Hematopoietic multipotent progenitor cell treated with erythropoietin and hydrocortisone succinate and interleukin-3 and kit ligand, for 15 days (in vitro differentiated cells): ENCODE measurements around the gene KRT72.

Experiments
- DNase-seq: peaks from one replicate; pipeline ENCODE4 v3.0.0-alpha.2; 2015; ENCODE audit warnings: low spot score

Gene KRT72

DNA sequence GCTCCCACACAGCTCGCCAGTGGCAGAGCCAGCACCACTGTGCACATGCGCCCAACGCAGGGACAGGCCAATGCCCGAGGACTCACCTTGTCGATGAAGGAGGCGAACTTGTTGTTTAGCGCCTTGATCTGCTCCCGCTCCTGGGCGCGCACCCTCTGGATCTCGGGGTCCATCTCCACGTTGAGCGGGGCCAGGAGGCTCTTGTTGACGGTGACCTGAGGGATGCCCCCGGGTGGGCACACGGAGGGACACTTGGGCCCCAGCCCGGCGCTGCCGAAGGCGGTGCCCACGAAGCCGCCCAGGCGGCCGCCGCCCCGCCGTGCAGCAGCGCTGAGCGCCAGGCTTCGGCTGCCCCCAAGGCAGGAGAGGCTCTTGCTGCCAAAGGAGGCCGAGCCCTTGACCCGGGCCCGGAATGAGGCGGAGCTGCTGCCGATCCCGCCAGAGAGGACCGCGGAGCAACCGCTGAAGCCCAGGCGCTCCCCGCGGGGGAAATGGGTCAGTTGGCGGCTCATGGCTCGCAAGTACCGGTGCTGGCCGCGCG lies at the start of gene KRT72:
Gene KRT72 (minus strand): TSS at position 523 of the 541 bp plus-strand sequence. CDS start 11 bp downstream, at position 512.
- DNase-seq = no peak

DNA sequence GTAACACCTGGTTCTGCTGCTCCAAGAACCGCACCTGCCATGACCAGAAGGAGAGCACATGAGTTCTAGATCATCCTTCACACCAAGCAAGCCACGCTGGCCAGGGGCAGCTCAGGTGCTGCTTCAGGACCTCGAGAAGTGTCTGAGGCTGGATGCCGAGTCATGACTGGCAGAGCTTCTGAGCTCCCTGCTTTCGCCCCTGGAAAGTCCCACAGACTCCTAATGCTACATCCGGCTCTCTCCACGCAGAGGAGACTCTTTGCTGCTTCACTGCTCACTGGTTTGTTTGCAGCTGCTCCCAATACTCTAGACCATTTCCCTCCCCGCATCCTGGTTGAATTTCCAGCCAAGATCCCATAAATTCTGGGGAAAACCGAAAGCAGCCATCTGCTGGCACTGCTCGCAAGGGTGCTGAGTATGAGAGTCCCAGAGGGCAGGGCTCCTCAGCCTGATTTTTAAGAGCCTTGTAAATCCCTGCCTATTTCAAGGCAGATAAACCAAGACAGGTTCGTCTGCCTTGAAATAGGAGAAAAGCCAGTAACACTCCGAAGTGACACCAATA lies 49.3 kb upstream of the KRT72 start:
- no peak for DNase-seq

DNA sequence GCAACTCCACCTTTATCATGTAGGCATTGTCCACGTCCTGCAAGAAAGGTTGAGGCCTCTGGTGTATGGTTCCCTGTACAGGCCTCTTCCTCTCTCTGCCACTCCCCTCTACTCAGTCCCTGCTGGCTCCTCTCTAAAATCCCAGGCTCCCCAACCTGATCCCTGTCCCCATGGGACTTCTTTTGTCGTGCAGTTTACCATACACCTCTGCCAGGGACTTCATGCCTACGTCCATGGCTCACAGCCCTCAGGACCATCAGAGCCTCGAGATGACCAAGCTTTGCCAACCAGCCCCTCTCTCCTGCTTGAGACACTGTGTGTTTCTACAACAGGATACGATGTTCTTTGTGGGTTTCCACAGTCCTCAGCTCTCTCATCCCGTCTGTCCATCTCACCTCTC lies 47.8 kb upstream of the KRT72 start:
- DNase-seq = no peak

DNA sequence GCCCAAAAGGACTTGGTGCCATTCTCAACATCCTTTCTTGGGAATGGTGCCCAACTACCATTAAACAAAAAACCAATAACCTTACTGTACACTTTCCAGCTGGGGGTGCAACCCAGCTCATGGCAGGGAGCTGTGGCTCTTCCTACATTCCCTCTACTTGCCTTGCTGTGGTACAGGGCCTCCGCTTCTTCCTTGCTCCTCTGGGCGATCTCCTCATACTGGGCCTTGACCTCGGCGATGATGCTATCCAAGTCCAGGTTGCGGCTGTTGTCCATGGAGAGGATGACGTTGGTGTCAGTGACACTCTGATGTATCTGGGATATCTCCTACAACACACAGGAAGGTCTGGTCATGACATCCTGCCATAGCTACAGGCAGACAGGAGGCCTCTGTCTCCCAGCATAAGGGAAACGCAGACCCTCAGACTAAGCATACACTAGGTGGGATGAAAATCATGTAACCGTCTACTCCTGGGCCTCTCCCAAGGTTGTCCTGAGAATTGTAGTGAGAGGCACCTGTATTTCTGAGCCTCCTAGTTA lies 46.8 kb upstream of the KRT72 start:
- no peak for DNase-seq

DNA sequence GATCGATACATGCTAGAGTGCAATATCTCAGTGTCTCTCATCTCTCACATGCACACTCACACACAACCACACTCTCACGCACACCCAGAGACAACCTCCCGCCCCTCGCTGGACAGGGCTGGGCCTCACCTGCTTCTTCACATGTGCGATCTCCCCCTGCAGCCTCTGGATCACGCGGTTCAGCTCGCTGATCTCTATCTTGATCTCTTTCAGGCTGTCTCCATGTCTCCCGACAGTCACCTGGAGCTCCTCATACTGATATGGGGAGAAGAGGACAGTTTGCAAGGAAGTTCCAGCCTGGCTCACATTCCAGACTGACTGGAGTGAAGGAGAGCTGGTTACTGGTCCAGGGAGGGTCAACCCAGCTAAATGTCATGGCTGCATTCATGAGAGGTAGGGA lies 46.3 kb upstream of the KRT72 start:
- DNase-seq = no peak

DNA sequence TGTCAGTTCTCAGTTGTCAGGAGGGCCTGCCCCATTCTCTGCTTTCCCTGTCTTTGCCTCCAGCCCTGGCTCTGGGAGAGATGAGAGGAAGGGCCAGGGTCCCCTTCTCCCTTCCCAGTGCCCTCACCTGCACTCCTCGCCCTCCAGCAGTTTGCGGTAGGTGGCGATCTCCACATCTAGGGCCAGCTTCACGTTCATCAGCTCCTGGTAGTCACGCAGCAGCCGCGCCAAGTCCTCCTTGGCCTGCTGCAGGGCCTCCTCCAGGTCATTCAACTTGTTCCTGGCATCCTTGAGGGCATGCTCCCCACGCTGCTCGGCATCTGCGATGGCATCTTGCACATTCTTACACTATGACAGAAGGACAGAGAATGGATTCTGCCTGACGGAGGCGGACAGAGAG lies 45.4 kb upstream of the KRT72 start:
- DNase-seq = no peak

DNA sequence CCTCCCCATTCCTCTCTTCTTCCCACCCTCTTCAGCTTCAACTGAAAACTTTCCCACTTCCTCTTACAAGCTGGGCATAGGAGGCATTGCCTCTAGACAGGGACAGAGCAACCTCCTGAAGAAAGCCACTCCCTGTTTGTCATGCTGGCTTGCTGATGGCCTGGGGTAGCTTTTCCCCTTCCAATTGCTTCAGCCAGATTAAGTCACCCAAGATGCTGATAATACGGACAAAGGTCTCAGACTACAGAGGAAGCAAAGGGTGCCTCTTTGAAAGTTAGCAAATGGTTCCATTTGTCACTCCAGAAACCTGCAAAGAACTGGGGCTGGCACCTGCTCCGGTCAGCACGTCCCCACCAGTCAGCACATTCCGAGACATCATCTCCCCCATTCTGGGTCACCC lies 44.7 kb upstream of the KRT72 start:
- DNase-seq = no peak

DNA sequence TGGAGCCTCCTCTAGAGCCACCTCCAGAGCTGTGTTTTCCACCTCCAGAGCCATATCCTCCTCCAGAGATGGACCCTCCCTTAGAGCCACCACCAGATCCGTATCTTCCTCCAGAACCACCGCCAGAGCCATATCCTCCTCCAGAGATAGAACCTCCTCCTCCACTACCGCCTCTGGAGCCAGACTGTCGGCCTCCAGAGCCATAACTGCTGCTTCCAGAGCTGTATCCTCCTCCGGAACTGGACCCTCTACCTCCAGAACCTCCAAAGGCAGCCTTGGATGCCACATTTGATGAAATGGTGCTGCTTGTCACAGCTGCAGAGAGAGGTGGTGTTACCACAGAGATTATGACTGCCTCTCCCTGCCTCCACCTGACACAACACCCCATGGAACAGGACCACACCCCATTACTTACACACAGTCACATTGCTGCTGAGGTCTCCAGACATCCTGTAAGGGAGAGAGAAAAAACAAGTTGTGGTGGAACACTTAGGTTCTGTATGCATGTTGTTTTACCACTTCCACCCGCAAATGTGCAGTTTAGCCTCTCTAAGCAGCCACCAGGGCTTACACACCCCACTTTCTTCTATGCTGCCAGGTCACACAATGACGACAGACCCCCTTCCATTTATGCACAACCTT lies 44.0 kb upstream of the KRT72 start:
- DNase-seq = peak; percentile 32

DNA sequence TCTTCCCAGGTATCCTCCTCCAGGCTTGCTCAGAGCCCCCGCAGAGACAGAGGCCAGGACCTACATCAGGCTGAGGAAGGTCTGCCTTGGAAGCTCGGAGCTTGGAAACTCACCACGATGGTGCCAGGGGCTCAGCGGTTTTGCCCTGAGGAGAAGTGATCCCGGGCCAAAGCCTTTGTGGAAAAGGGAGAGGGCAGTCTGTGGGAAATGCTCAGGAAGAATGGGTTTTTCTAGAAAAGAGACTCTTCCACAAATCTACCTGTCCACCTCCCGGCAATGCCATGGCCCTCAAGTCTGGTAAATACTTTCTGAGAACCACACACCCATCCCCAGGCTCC lies 42.8 kb upstream of the KRT72 start:
- no peak for DNase-seq

DNA sequence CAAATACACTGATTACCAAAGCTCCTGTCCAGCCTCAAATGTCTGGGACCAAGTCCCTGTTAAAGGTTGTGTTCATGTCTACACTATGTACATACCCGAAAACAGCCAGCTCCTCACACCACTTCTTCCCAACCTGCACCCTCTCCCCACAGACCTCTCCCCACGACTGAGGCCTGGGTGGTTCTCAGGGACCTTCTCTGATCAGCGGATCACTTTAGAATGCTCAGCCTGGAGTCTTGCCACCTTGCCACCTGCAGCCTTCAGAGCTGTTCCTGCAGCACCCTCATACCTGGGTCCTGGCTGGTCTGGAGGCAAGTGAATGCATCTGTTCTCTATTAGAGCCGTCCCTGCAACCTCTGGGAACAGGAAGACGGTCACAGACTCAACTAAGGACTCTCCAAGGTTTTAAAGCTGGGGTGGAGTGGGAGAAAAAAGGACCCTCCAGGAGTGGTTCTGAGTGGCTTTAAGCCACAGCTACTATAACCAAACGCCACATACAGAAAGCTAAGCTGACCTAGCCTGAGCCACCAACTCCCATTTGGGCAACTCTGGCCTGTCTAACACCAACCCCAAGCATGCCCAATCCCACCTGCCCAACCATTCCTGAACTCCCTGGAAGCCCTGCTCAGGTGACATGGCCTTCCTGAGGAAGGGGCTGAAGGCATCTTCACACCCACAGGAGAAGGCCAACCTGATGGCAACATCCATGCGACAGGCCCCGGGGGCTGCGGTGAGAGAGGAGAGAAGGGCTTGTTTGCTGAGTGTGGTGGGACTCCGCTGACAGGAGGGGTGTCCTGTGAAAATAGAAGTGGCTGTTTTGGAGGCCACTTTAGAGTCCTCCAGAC lies 42.2 kb upstream of the KRT72 start:
- no peak for DNase-seq

DNA sequence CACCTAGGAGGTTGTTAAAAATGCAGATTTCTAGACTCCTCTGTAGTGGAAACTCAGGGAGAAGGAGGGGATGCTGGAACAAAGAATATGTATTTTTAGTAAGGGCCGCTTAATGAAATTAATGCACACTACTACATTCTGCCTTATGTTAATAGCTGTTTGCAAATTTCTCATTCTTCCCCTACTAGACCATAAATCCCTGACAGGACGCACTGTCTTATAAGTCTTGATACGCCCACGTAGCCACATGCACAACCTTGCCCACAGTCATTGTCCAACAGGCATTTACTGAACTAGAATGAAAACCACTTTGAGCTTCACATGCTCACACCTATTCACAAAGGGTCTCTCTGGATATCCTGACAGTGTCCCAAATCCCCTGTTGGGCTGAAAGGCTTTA lies 40.2 kb upstream of the KRT72 start:
- DNase-seq = no peak

DNA sequence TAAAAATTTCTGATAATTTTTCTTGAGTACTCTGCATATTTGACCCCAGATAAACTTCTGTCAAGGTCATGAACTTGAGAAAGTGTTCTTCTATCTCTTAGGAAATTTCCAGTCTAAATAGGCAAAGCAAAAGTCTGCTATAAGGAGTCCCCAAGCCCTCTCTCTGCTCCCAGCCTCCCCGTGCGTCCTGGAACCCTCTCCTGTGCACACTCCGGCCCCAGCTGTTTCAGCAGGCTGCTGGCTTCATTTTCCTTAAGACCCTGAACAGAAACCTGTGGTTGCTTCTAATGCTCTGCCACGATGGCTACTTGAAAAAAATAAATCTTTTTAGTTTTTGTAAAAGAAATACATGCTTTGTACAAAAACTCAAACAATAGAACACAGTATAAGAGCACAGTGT lies 36.0 kb upstream of the KRT72 start:
- no peak for DNase-seq

DNA sequence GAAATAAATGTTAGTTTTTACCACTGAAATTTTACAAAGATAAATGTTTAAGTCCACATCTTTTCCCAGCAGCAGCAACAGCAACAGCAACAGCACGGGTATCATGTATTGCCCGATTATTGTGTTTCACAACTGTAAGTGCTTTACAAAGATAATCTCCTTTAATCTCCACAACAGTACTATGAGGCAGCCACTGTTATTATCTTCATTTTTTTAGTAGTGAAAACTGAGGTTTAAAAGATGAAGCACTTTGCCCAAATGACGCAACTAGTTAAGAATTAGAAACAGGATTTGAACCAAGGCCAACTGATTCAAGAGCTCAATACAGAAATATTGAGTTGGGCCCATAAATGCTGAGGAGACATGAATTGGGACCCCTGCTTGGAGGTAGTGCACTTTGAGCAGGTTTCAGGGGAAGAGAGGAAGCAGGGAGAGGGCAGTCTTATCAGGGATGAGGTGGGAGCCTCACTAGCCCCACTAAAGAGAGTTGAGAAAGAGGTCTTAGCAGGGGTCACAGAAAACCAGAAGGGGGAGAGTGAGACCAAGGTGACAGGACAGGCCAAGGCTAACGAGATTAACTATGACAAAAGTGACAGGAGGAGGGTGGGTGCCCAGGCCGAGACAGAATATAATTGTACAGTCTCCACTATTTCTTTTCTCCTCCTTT lies 35.5 kb upstream of the KRT72 start:
- DNase-seq = no peak

DNA sequence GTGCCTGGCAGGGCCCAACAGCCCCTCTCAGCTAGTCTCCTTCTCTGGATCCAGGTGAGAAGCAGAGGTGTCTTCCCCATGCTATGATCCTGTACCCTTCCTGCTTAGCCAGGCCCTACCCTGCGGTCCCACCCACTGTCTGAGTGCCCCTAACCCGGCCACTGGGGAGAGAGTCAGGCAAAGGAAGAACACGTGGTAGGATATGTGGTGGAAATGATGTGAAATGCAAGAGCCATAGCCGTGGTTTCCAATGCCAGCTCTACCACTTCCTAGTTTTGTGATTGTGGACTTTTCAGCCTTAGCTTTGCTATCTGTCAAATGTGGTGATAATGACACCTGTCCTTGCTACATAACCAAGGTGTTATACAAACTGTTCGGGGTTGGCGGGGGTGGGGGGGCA lies 34.9 kb upstream of the KRT72 start:
- DNase-seq = no peak

DNA sequence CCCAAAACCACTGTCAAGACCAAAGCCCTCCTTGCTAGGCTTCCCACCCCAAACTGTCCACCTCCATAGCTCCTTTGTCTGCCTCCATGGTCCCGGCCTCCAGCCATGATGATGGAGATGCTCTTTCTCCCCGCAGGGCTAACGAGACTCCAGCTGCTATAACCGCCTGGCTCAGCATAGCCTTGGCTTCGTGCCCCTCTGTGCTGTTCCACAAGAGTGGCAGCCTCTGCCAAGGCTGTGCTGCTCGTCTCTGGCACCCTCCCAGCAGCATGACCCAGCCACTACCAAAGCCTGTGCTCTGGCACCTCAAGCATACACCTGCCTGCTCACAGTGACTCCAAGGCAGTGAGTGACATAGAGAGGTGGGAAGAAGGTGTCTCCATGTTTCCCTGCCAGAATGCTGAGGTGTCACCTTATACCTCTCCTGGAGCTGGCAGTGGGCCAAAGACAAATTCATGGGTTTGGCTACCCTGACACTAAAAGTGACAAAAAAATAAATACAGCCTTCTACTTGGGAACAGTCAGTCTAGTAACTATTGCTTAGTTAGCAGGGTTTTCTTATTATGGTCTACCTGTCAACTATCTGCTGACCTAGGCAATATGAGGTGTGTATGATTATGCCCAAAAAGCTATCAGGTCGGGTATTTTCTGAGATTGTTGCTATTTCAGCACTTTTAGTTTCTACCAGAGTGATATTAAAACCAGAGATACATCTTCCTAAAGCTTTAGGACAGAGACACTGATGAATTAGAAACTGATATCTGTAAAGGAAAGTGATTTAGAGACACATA lies 33.2 kb upstream of the KRT72 start:
- peak; percentile 66 for DNase-seq

DNA sequence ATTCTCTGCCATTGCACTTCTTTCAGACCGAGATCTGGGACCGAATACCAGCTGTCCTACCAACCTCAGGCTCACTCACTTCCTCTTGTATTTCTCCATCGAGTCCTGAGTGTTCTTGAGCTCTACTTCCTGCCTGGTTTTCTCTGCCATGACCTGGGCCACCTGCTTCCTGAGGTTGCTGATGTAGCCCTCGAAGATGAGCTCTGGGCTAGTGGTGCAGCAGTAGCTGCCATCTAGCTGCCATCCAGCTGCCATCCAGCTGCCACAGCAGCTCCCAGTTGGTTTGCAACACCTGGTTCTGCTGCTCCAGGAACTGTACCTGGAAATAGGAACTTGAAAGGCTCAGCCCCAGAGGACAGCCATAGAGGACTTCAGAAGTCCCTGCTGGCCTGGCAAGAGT lies 32.1 kb upstream of the KRT72 start:
- no peak for DNase-seq

DNA sequence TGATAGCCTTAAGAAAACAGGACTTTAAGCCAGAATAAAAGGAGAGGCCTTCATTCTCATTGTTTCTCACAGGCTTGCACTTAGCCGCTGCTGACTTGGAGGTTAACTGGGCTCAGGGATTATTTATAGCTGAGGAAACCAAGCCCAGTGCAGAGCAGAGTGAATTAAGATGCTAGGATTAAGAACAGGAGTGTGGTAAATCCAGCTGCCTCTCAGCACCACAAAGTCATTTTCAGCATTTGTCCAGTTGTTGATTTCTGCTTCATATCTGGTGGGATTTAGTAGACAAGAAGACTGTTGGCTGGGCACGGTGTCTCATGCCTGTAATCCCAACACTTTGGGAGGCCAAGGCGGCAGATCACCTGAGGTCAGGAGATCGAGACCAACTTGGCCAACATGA lies 31.4 kb upstream of the KRT72 start:
- DNase-seq = no peak

DNA sequence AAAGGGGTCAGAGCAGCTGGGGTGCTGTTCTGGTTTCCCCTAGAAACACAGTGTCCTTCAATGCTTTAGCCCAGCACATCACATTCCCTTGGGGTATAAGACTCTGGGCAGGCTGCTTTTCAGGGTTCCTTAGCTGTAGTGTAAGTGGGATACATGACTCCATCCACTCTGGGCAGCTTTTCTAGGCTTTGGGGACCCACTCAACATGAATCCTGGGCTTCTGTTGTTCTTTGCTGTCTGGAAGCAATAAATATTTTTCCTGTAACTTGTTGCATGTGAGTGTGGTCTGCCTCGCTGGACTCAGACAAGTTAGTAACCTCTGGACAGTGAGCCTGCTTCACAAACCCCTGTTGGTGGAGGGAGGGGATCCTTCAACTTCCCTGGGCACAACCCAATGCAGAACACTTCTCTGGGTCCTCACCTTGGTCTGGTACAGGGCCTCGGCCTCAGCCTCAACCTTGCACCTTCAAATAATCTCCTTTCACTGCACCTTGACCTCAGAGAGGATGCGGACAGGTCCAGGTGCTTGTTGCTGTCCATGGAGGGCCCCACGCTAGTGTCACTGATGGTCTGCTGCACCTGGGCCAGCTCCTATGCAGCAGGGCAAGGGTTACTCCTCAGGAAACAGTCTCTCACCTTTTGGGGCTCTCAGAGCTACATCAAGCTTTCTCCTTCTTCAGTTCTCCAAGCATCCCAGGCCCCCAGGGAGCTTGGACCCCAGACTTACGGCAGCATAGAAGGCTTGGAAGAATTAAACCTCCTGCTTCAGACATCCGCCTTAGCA lies 30.6 kb upstream of the KRT72 start:
- no peak for DNase-seq

DNA sequence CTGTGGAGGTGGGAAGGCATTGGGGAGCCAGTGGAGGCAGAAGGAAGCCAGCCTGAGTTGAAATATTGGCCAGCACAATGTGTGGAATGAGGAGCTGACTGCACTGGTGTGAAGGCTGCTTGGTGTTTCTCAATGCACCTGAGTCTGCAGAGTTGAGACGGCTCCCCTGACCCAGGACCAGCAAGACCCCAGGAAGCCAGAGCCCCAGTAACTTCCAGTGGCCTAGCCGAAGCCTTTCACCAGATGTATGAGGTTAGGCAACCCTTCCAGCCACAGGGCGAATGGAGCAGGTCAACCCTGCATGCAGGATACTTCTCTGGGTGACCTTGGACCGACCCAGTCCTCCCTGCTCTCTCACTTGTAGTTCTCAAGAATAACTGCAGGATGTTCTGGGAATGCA lies 30.0 kb upstream of the KRT72 start:
- DNase-seq = no peak

DNA sequence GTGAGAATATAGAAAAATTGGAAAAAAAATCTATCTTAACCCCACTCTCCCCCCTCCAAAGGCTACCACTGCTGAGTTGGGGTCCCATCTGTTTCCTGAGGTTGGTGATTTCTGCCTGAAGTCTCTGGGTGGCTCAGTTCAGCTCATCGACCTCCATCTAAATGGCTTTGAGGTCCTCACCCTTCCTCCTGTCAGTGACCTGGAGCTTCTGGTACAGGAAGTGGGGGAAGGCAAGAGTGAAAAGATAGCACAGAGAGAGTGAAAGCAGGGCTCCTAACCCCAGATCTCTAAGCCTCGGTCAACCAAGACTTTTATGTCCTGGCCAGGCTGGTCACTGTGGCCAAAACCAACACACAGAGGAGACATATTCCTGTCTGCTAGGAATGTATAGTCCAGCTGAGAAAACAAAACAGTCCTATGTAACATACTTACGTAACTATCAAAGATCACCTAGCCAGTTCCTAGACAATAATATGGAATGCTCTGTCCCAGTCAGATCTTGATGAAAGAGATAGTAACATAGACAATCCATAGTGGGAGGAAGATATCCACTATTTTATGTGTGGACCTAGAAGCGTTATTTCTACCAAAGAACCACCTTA lies 29.4 kb upstream of the KRT72 start:
- no peak for DNase-seq
